NCI-H345 treated with DMSO at 0.1 percent for 48 hours (cell line): ENCODE results near the gene MTURN.
A peak's percentile ranks its signal among the peaks of the same experiment; 100 is the strongest.
"Not testable (repeated sequence)": the region's sequence is repeated elsewhere in the genome, so short reads cannot be mapped to it uniquely, and the experiment has no call there.

Experiments used
- DNase-seq: peaks from one replicate; lab custom pipeline; 2025; ENCODE audit not compliant: unreplicated experiment; lab: John Stamatoyannopoulos, UW

Gene MTURN

GRCh38 chr7:30134611-30135300, at the start of gene MTURN:
MTURN (plus strand) TSS chr7:30134986; CDS start chr7:30135137, 151 bp downstream.
- DNase-seq = peak; percentile 87

- no peak for DNase-seq
Measured at GRCh38 chr7:30086529-30086928, 48.3 kb upstream of the MTURN start.

- no peak for DNase-seq
Measured at GRCh38 chr7:30087371-30087770, 47.4 kb upstream of the MTURN start.

GRCh38 chr7:30088362-30088761, 46.4 kb upstream of the MTURN start:
- DNase-seq = no peak

- DNase-seq = no peak
Measured at GRCh38 chr7:30090111-30090510, 44.7 kb upstream of the MTURN start.

- no peak for DNase-seq
Measured at GRCh38 chr7:30091491-30091912, 43.3 kb upstream of the MTURN start.

GRCh38 chr7:30091987-30092386, 42.8 kb upstream of the MTURN start:
- no peak for DNase-seq

GRCh38 chr7:30093420-30093952, 41.3 kb upstream of the MTURN start:
- DNase-seq = no peak

- not testable (repeated sequence) for DNase-seq
Measured at GRCh38 chr7:30098599-30098998, 36.2 kb upstream of the MTURN start.

GRCh38 chr7:30102281-30102680, 32.5 kb upstream of the MTURN start:
- no peak for DNase-seq

GRCh38 chr7:30104157-30104556, 30.6 kb upstream of the MTURN start:
- no peak for DNase-seq

GRCh38 chr7:30112103-30112713, 22.6 kb upstream of the MTURN start:
- DNase-seq = no peak

GRCh38 chr7:30113144-30113543, 21.6 kb upstream of the MTURN start:
- no peak for DNase-seq

- DNase-seq = no peak
Measured at GRCh38 chr7:30114536-30115238, 20.1 kb upstream of the MTURN start.

GRCh38 chr7:30115709-30116297, 19.0 kb upstream of the MTURN start:
- DNase-seq = no peak

- DNase-seq = no peak
Measured at GRCh38 chr7:30116771-30117170, 18.0 kb upstream of the MTURN start.

GRCh38 chr7:30117896-30118295, 16.9 kb upstream of the MTURN start:
- DNase-seq = no peak

- no peak for DNase-seq
Measured at GRCh38 chr7:30119890-30120577, 14.8 kb upstream of the MTURN start.

- no peak for DNase-seq
Measured at GRCh38 chr7:30133736-30134610, 813 bp upstream of the MTURN start.
